H1 (cell line): ENCODE results near the gene SH3PXD2A.

ENCODE experiments used
- ATF2 ChIP-seq: IDR thresholded peaks from 2 replicates; pipeline ENCODE4 v1.6.1; 2012; ENCODE audit warnings: low read length, inconsistent platforms
- BRCA1 ChIP-seq: IDR thresholded peaks from 2 replicates; pipeline ENCODE4 v1.6.1; 2012; ENCODE audit warnings: low read depth, low read length, improper control_type of control experiment
- CBX5 ChIP-seq: fragments of 300-800, 300-1000 bp; sonication (generic); IDR thresholded peaks from 2 replicates; pipeline ENCODE4 v1.7.1; 2016; ENCODE audit warnings: antibody characterized with exemption, low read length, low read depth
- CBX8 ChIP-seq: fragments of 300-800, 300-1000 bp; sonication (generic); IDR thresholded peaks from 2 replicates; pipeline ENCODE4 v1.7.1; 2016; ENCODE audit warnings: low read depth, low read length, borderline replicate concordance
- CTCF ChIP-seq, 3 experiments: IDR thresholded peaks; 1 replicate in 2 of 3; 2 replicates in 1 of 3; pipeline versions ENCODE4 v1.5.1 to v1.6.1; 2011; ENCODE audit warnings: low read length in 3 of 3, mild to moderate bottlenecking in 3 of 3, inconsistent platforms in 2 of 3, low read depth in 1 of 3, moderate library complexity in 1 of 3; ENCODE audit not compliant: insufficient read depth in 1 of 3; ENCODE audit errors: control extremely low read depth in 1 of 3
- EP300 ChIP-seq, 2 experiments: IDR thresholded peaks; 1 replicate in 1 of 2; 2 replicates in 1 of 2; pipeline ENCODE4 v1.6.1; 2011 to 2012; ENCODE audit warnings: low read depth in 2 of 2, low read length in 2 of 2, mild to moderate bottlenecking in 2 of 2, borderline replicate concordance in 1 of 2, inconsistent platforms in 1 of 2, moderate library complexity in 1 of 2
- HDAC2 ChIP-seq, 2 experiments: fragments of 300-600 bp in 1 of 2; sonication (generic) in 1 of 2; IDR thresholded peaks; 2 replicates each; pipeline ENCODE4 v1.6.1; 2011 to 2012; ENCODE audit warnings: low read depth in 2 of 2, low read length in 2 of 2, mild to moderate bottlenecking in 2 of 2, moderate library complexity in 2 of 2, borderline replicate concordance in 1 of 2, inconsistent platforms in 1 of 2
- KDM1A ChIP-seq: fragments of 200-600, 300-600 bp; sonication (generic); IDR thresholded peaks from 2 replicates; pipeline ENCODE4 v1.7.1; 2016; ENCODE audit warnings: mild to moderate bottlenecking, low read length, borderline replicate concordance
- MAX ChIP-seq: IDR thresholded peaks from 2 replicates; pipeline ENCODE4 v1.6.1; 2012; ENCODE audit warnings: inconsistent platforms
- POLR2A ChIP-seq, 2 experiments: IDR thresholded peaks; 1 replicate in 1 of 2; 2 replicates in 1 of 2; pipeline ENCODE4 v1.6.1; 2011; ENCODE audit warnings: low read depth in 2 of 2, low read length in 2 of 2, mild to moderate bottlenecking in 2 of 2; ENCODE audit errors: control extremely low read depth in 1 of 2
- POLR2AphosphoS5 ChIP-seq: IDR thresholded peaks from 2 replicates; pipeline ENCODE4 v1.6.1; 2011; ENCODE audit warnings: low read depth, low read length
- RAD21 ChIP-seq, 2 experiments: IDR thresholded peaks in 1 of 2; conservative IDR thresholded peaks in 1 of 2; 2 replicates each; pipeline ENCODE4 v1.6.1; 2011; ENCODE audit warnings: low read depth in 2 of 2, low read length in 2 of 2, improper control_type of control experiment in 1 of 2, inconsistent platforms in 1 of 2, mild to moderate bottlenecking in 1 of 2, moderate library complexity in 1 of 2
- YY1 ChIP-seq: IDR thresholded peaks from 2 replicates; pipeline ENCODE4 v1.6.1; 2011; ENCODE audit warnings: low read depth, mild to moderate bottlenecking, low read length

- no peak for TF ChIP-seq RAD21 (IDR thresholded peaks at IDR 0.05 in 1 of 2, conservative IDR thresholded peaks at IDR 0.05 in 1 of 2; ENCODE audit: low read depth in 2 of 2, low read length in 2 of 2)
- TF ChIP-seq MAX: no peak
- no peak for TF ChIP-seq POLR2A (IDR thresholded peaks at IDR 0.05; ENCODE audit: control extremely low read depth in 1 of 2, low read depth in 2 of 2, low read length in 2 of 2)
- no peak for TF ChIP-seq CTCF (IDR thresholded peaks at IDR 0.05; ENCODE audit: control extremely low read depth in 1 of 3, insufficient read depth in 1 of 3, low read depth in 1 of 3, low read length in 3 of 3)
- TF ChIP-seq YY1: no peak
- TF ChIP-seq BRCA1: no peak
- TF ChIP-seq ATF2: no peak
- TF ChIP-seq HDAC2 (IDR thresholded peaks at IDR 0.05; ENCODE audit: borderline replicate concordance in 1 of 2, low read depth in 2 of 2, low read length in 2 of 2): no peak
- no peak for TF ChIP-seq CBX8
- no peak for TF ChIP-seq EP300 (IDR thresholded peaks at IDR 0.05; ENCODE audit: borderline replicate concordance in 1 of 2, low read depth in 2 of 2, low read length in 2 of 2)
- TF ChIP-seq CBX5: no peak
- TF ChIP-seq KDM1A: no peak
- TF ChIP-seq POLR2AphosphoS5: no peak
These were observed 244.4 kb downstream of the SH3PXD2A start for GRCh38 chr10:103610921-103611511.
